HG02588 (cell line): Measurements from ENCODE around the gene NDUFS6.
"Not testable (repeated sequence)": the region's sequence is repeated elsewhere in the genome, so short reads cannot be mapped to it uniquely, and the experiment has no call there.

Source experiments
- ATAC-seq: cut with Tn5 transposase; IDR thresholded peaks from one replicate; pipeline ENCODE4 v1.9.1; 2021; ENCODE audit warnings: mild to moderate bottlenecking, moderate library complexity; ENCODE audit not compliant: unreplicated experiment

The NDUFS6 gene

DNA sequence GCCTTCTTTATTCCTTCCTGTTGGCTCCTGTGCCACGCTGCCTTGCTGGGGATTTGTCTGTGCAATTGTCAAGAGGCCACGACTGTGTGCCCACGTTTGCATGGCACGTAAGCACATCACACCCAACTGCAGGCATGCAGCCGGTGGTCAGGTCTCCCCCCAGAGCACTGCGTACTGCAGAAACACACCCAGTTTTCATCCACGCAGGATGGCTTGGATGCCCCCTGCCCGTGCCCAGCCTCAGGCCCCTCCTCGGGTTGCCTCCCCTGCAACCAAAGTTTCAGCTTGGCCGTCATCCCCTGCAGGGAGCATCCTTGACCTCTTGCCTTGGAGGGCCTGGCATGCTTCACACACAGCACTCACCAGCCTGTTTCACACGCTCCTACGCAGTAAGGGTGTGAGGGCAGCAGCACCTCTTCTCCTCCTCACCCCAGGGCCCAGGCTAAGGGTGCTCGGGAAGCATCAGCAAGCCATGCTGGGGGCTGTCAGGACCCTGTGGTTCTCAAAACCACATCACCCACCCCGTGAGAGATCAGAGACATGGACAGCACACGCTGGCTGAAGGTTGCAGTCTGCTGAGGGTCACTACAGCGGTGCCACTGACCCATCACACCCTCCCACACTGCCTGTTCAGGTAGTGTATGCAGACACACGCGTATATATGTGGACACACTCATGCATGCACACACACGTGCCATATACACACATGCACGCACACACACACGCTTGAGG lies 4.7 kb upstream of the NDUFS6 start:
- ATAC-seq, result no peak

- ATAC-seq, result no peak
These were observed 4.0 kb upstream of the NDUFS6 start for GRCh38 chr5:1797103-1797800.

DNA sequence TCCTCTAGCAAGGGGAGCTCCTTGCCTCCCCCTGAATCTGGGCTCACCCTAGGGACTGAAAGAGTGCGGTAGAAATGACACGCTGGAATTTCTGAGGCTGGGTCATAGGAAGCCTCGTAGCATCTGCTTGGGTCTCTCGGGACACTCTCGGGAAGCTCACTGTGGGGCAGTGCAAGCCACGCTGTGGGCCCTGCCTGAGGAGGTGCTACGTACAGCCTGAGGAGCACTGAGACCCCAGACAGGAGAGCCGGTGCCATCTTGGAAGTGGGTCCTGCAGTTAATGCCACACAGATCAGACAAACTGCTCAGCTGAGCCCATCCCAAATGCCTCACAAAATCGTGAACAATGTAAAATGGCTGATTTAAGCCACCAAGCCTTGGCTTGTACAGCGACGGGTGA lies 3.4 kb upstream of the NDUFS6 start:
- no peak for ATAC-seq

- not testable (repeated sequence) for ATAC-seq
These were observed 2.6 kb upstream of the NDUFS6 start for GRCh38 chr5:1798589-1798988.

- peak; percentile 33 for ATAC-seq
These were observed 2.1 kb upstream of the NDUFS6 start for GRCh38 chr5:1799110-1799601.

DNA sequence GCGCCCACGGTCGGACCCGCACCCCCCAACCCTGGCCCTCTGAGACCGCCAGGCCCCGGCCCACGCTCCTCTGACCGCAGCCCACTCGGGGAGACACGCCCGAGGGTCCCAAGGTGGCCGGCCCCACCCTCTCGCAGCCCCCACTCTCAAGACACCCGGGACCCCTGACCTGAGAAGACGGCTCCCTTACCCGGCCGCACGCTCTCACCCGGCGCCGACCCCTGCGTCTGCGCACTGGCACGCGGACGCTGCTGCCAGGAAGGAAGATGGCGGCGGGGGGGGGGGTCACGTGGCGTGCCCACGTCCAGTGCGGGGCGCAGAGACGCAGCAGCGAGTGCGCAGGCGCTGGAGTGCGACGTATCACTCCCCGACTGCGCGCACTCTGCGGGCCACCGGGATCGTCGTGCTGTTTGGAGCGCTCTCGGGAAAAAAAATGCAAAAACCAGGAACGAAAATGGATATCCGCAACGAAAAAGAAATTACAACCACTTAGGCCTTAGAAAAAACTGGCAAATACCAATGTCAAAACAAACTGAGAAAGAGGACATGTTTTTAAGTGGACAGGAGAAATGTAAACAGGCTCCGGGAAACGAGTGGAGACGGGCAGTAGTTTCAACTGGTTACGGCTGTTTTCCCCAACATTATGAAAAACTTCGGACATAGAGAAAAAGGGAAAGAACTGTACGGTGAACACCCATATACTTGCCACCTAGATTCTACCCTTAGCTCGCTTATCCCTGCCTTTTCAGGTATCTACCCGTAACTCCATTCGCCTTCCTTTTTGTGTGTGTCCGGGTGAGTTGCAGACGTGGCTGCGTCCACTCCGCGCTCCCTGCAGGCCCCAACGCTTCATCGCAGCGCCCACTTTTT lies 1.4 kb upstream of the NDUFS6 start, which contains the start of gene MRPL36:
MRPL36 (minus strand) TSS at position 236 of the 870 bp plus-strand sequence. CDS start 902 bp downstream, outside the sequence.
- ATAC-seq, result peak; percentile 56

DNA sequence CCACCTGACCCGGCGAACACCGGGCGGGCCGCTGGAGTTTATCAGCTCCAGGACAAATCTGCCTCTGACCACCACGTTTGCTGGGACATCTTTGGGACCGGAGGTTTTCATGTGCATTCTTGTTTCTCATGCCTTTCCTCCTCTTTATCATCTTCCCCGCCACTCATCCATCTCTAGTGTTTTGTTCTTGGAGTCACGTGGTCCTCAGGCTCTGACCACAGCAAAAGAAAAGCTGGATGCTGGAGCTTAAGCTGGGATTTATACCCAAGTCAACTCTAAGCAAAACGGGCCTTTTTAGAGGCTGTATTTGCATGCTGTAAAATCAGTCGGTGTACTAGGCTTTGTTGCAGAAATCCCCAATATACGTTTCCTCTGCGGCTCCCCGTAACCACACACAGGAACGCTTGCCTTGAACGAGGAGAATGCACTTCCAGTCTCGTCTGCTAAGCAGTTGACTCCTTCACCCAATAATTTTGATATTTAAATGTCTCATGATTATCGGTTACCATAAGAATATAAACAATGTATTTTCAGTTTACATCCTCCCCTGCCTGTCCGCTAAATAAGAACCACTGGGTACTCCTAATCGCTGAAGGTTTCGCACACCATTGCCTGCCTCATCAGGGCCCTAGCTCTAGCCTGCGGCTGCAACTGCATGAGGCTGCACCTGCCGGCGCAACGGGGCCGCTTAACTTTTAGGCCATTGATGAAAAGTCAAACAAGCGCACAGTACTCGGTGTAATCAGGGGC lies 560 bp upstream of the NDUFS6 start:
- ATAC-seq, result peak; percentile 34

GRCh38 chr5:1801967-1802295 lies 724 bp downstream of the NDUFS6 start:
- ATAC-seq, result no peak

DNA sequence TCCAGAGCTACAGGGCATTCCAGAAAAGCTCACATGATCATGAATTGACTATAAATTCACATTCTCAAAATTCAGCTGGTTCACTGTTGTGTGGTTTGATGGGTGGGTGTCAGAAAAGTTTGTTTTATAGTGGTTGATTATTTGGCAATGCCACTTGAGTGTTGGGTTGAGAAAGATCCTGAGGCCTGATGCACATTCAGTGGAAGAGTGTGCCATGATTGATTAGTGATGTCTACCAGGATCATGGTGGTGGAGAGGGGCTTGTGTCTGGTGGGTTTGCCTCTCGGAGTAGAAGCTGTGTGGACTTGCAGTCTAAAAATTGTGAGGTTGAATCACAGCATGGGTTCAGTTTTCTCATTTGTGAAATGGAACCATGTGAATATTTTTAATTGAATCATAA lies 2.0 kb downstream of the NDUFS6 start:
- no peak for ATAC-seq

DNA sequence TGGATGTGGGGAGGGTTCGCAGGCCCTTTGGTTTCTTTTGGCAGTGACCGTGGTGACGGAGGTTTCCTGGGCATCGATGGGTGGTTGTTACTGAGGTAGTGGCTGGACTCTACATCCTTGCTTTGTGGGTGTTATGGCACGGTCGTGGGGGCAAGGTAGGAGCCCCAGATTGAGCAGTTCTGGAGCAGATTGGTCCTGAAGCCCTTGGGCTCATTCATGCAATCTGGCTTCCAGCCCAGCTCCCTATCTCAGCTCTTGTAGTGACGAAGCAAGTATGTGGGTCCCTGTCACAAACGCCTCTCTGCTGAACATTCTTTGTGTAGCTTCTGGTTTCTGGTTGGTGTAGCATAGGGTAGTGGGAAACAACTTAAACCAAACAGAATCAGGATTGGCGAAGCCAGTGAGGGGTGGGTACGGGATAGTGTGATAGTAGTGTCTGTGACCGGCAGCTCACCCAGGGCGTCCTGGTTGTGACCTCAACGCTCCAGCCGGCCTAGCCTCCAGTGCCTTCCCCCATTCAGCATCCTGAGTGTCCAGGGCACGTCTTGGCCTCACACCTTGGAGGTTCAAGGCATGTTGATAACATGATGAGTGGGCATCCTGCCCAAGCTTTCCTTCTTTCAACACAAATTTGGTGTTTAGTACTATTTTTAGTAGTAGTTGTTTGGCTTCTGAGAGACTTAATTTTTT lies 2.9 kb downstream of the NDUFS6 start:
- ATAC-seq, result no peak

- ATAC-seq, result no peak
These were observed 4.1 kb downstream of the NDUFS6 start for GRCh38 chr5:1805326-1805725.

GRCh38 chr5:1805736-1806135 lies 4.5 kb downstream of the NDUFS6 start:
- ATAC-seq, result no peak

DNA sequence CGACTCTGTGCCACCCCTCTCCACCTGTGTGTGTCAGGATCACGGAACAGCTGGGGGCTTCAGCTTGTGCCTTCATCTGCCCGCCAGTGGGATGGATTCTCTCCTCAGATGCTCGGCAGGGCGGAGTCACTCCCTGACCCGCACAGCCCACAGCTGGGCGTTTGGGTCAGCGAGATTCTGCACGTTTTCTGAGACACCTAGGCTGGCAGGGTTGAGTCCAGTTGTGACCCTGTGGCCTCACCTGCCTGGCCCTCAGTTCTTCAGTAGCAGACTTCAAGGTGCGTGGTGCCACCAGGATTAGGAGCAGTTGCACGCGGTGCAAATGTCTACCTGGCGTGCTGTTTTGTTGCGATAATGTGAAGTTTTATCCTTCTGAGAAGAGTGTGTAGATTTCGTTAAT lies 5.0 kb downstream of the NDUFS6 start:
- ATAC-seq, result no peak

DNA sequence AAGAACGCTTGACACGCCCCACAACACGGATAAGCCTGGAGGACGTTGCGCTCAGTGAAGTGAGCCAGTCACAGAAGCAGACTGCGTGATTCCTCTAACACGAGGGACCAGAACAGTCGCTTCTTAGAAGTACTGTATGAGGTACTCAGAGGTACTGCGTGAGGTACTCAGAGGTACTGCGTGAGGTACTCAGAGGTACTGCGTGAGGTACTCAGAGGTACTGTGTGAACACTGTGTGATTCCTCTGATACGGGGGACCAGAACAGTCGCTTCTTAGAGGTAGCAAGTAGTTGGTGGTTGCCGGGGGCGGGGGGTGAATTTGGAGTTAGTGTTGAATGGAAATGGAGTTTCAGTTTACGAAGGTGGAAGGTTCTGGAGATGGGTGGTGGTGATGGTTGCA lies 5.8 kb downstream of the NDUFS6 start:
- ATAC-seq, result no peak

DNA sequence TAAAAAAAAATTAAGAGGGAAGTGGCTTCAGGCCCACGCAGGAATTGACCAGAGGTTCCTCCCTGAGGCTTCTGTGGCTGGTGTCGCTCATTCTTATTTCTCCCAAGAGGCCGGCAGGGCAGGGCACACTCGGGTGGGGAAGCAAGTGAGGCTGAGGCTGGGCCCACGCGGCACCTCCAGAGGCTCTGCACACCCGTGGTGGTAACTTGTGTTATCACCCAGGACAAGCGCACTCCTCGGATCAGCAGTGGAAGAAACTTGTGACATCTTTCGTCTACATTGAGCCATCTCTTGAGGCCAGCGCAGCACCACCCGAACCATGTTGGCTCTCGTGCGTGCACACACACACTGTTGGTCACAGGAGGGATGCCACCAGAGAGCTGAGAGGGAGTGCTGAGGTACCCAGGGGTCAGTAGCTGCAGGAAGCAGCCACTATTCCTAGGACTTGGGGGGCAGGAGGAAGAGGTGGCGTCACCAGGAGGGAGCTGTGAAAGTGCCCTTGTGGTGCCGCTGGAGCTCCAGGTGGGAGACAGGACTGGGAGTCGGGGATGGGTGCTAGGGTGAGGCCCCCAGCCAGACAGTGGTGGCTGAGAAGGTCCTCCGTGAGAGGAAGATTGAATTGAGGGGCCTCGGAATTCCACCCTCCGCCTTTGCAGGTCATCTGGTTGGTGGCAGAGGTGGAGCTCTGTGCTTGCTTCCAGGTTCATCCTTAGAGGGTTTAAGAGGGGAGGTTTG lies 6.4 kb downstream of the NDUFS6 start:
- no peak for ATAC-seq

DNA sequence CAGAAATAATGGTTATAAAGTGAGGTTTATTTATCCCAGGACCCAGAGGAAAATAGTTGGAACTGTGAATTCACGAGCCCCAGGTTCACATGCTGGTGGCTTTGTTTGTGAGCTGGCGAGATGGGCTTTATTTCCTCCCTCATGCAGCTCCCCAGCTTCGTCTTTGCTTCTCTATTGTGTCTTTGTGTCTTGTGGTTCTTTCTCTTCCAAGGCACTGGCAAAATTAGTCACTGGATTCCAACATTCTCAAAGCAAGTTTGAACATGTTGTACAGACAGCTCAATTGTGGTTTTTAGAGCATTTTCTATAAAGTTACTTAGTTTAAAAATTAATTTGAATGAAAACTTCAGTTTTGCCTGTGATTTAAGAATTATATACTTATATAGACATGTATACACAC lies 7.2 kb downstream of the NDUFS6 start:
- no peak for ATAC-seq

- ATAC-seq, result no peak
These were observed 8.3 kb downstream of the NDUFS6 start for GRCh38 chr5:1809416-1810035.

DNA sequence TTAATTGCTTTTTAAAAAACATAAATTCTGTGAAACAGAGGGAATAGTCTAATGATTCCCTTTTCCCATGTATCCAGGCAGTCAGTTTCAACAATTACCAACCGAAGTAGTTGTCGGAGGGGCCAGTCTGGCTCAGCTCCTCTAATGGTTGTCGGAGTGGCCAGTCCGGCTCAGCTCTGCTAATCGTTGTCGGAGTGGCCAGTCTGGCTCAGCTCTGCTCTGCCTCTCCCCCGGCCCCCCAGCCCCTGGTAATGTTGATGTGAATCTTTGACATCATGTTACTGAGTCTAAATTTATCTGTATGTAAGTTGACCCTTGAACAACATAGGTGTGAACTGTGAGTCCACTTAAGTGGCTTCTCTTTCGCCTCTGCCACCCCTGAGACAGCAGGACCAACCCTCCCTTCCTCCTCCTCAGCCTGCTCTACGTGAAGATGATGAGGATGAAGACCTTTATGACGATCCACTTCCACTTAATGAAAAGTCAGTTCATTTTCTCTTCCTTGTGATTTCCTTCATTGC lies 9.4 kb downstream of the NDUFS6 start:
- ATAC-seq, result no peak
